Ascending aorta (tissue), 2 donors: ENCODE measurements around the gene CACNA1D. TPM values are rescaled to one million over a fixed set of nuclear protein-coding genes. Genes with fewer than 3 reads are reported as not detected.
A peak's percentile ranks its signal among the peaks of the same experiment; 100 is the strongest.

ENCODE experiments used
- DNase-seq, 2 donors: peaks; one replicate each; pipeline ENCODE4 v3.0.0-alpha.2; 2019; ENCODE audit warnings: low spot score in 2 of 2
- H3K27ac ChIP-seq, 2 donors: fragments of 200-600 bp; sonication (generic); one replicate each; pipeline ENCODE4 v1.5.1; 2016 to 2017; ENCODE audit warnings: mild to moderate bottlenecking in 1 of 2
- H3K27me3 ChIP-seq: fragments of 200-600 bp; sonication (generic); one replicate; pipeline ENCODE4 v1.5.1; 2017
- H3K36me3 ChIP-seq, 2 donors: fragments of 200-600 bp; sonication (generic); one replicate each; pipeline ENCODE4 v1.5.1; 2016
- H3K4me1 ChIP-seq, 2 donors: fragments of 200-600 bp; sonication (generic); one replicate each; pipeline ENCODE4 v1.5.1; 2016 to 2017; ENCODE audit warnings: mild to moderate bottlenecking in 1 of 2
- H3K4me3 ChIP-seq, 2 donors: fragments of 200-600 bp; sonication (generic); one replicate each; pipeline ENCODE4 v1.5.1; 2016 to 2017; ENCODE audit warnings: mild to moderate bottlenecking in 1 of 2
- H3K9me3 ChIP-seq, 2 donors: fragments of 200-600 bp; sonication (generic); one replicate each; pipeline ENCODE4 v1.5.1; 2016
- intact Hi-C: fragments of 100-400 bp; cut with DNase I; formaldehyde crosslinking; loops from one replicate; pipeline ENCODE4 v1.15.1; 2023
- total RNA-seq: library from RNA; depleted of rRNA; stranded (reverse); fragments of >200 nt; gene quantifications from one replicate; pipeline ENCODE4 v1.1.0, GENCODE V29; 2016
- TF ChIP-seq, protein P1 (sequence below), 3 experiments: fragments of 200-600 bp in 2 of 3; fragments of 450-650 bp in 1 of 3; sonication (generic) in 2 of 3; IDR thresholded peaks; one replicate each; pipeline ENCODE4 v1.5.1; 2016 to 2019; ENCODE audit warnings: antibody characterized with exemption in 3 of 3, mild to moderate bottlenecking in 1 of 3, moderate library complexity in 1 of 3

The CACNA1D gene
- total RNA-seq, 1 donor from 2014 or later, result 0.43 TPM

- intact Hi-C loops, result no loop called here
- Histone ChIP-seq H3K4me1 (peaks cover under 1 to 8% of the 10 kb centered on the region in 2 donors), H3K36me3 (no peaks in the 10 kb centered on the region), H3K27me3 (no peaks in the 10 kb centered on the region), H3K27ac (no peak overlapping the region), H3K4me3 (no peak overlapping the region), H3K9me3 (no peaks in the 10 kb centered on the region)
- TF ChIP-seq, protein P1, sequence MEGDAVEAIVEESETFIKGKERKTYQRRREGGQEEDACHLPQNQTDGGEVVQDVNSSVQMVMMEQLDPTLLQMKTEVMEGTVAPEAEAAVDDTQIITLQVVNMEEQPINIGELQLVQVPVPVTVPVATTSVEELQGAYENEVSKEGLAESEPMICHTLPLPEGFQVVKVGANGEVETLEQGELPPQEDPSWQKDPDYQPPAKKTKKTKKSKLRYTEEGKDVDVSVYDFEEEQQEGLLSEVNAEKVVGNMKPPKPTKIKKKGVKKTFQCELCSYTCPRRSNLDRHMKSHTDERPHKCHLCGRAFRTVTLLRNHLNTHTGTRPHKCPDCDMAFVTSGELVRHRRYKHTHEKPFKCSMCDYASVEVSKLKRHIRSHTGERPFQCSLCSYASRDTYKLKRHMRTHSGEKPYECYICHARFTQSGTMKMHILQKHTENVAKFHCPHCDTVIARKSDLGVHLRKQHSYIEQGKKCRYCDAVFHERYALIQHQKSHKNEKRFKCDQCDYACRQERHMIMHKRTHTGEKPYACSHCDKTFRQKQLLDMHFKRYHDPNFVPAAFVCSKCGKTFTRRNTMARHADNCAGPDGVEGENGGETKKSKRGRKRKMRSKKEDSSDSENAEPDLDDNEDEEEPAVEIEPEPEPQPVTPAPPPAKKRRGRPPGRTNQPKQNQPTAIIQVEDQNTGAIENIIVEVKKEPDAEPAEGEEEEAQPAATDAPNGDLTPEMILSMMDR (IDR thresholded peaks at IDR 0.05), result no peak
- no peak for DNase-seq
Measured at GRCh38 chr3:53768478-53769459, 274.4 kb downstream of the CACNA1D start.

GRCh38 chr3:53772562-53772961 is 278.2 kb downstream of the CACNA1D start:
- intact Hi-C loops, result loop anchor here (5.0 kb wide), 1 partner anchor 75 kb away; the partner anchor contains the start of genes CHDH and IL17RB
- Histone ChIP-seq H3K4me3 (no peak overlapping the region), H3K9me3 (no peaks in the 10 kb centered on the region), H3K4me1 (peaks cover 3 to 23% of the 10 kb centered on the region in 2 donors), H3K36me3 (no peaks in the 10 kb centered on the region), H3K27ac (no peak overlapping the region), H3K27me3 (no peaks in the 10 kb centered on the region)
- TF ChIP-seq, protein P1 (IDR thresholded peaks at IDR 0.05), result no peak
- DNase-seq, result no peak

GRCh38 chr3:53773021-53773436 is 278.6 kb downstream of the CACNA1D start:
- no peaks in the 10 kb centered on the region for H3K36me3 ChIP-seq
- intact Hi-C loops, result loop anchor here (5.0 kb wide), 1 partner anchor 74 kb away; the partner anchor contains the start of genes CHDH and IL17RB
- peaks cover 3 to 23% of the 10 kb centered on the region in 2 donors for H3K4me1 ChIP-seq
- no peak for DNase-seq
- TF ChIP-seq, protein P1 (IDR thresholded peaks at IDR 0.05), result no peak
- no peaks in the 10 kb centered on the region for H3K27me3 ChIP-seq
- H3K9me3 ChIP-seq, result no peaks in the 10 kb centered on the region
- H3K27ac ChIP-seq, result no peak overlapping the region
- no peak overlapping the region for H3K4me3 ChIP-seq

DNA sequence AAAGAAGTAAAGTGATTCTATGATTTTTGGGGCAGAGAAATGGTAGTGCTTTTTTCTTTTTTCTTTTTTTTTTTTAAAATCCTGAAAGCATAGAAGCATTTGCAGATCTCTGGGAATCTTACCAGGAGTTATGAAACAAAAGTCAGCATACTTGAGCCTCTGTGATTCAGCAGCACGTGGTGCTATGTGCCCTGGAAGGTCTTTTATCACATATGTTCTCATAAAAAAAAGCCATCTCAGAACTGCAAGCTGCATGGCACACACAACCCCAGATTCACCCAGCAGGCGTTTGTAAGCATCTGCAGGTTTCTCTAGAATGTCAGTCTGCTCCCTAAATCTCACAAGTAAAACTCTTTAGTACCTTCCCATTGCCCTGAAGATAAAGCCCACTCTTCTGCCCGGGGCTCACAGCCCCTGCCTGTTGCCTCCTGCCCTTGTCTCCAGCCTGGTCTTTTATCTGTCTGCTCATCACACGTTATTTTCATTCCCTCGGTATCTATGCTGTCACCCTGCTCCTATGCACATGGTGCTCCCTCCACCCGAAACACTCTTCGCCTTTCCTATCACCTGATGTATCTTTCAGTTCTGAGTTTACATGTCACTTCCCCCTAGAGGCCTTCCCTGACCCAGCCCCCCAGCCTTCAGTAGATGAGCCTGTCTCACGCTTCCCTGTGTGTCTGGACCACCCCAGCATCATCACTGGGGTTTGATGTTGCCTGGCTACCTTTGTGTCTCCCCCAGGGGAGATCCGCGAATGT is 279.4 kb downstream of the CACNA1D start:
- intact Hi-C loops, result loop anchor here (5.0 kb wide), 1 partner anchor 74 kb away; the partner anchor contains the start of genes CHDH and IL17RB
- TF ChIP-seq, protein P1 (IDR thresholded peaks at IDR 0.05), result no peak
- DNase-seq, result peak in 1 of 2 donors; percentile 76
- Histone ChIP-seq H3K9me3 (no peaks in the 10 kb centered on the region), H3K36me3 (no peaks in the 10 kb centered on the region), H3K27me3 (no peaks in the 10 kb centered on the region), H3K4me3 (no peak overlapping the region), H3K4me1 (peaks cover 3 to 23% of the 10 kb centered on the region in 2 donors), H3K27ac (peak overlapping the region in 1 of 2 donors; percentile 28)

- no peak for DNase-seq
Measured at GRCh38 chr3:53774414-53774813, 280.0 kb downstream of the CACNA1D start.

More at GRCh38 chr3:53774414-53774813, 280.0 kb downstream of the CACNA1D start:
- Histone ChIP-seq H3K36me3 (no peaks in the 10 kb centered on the region), H3K4me3 (no peak overlapping the region), H3K9me3 (no peaks in the 10 kb centered on the region), H3K4me1 (peaks cover 3 to 23% of the 10 kb centered on the region in 2 donors), H3K27ac (no peak overlapping the region), H3K27me3 (no peaks in the 10 kb centered on the region)
- intact Hi-C loops, result loop anchor here (5.0 kb wide), 1 partner anchor 73 kb away; the partner anchor contains the start of genes CHDH and IL17RB
- TF ChIP-seq, protein P1 (IDR thresholded peaks at IDR 0.05), result no peak
